GM18870 (cell line): ENCODE measurements around the gene PERM1.
"Not testable (repeated sequence)": the region's sequence is repeated elsewhere in the genome, so short reads cannot be mapped to it uniquely, and the experiment has no call there.

Experiments
- ATAC-seq: cut with Tn5 transposase; IDR thresholded peaks from one replicate; pipeline ENCODE4 v1.9.1; 2021; ENCODE audit warnings: moderate library complexity; ENCODE audit not compliant: unreplicated experiment

The PERM1 gene

DNA sequence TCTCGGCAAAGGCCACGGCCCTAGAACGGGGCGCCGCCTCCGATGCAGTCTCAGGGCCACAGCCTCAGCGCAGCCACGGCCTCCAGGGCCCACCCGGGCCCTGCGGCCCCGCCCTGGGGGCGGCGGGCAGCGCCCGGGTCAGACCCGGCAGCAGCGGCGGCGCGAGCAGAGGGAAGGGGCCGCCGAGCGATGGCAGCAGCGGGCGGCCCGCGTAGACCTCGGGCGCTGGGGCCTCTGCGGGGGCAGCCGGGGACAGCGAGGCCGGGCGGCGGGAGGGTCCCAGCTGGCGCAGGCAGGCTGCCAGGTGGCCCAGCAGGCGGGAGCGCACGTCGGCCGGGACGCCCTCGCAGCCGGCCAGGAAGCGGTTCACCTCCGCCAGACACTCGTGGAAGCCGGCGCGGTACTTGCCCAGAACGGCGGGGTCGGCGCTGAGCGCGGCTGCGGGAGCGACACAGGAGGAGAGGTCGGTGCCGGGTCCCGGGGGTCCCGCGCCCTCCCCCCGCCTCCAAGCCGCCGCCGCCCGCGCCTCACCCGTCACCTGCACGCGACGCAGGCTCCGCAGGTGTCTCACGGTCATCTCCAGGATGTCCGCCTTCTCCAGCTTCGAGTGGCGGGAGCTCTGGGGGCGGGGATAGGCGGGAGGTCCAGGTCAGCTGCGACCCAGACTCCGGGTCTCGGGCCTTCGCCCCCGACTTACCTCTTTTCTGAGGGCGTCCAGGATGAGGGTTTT is 17.3 kb upstream of the PERM1 start:
- ATAC-seq = no peak

DNA sequence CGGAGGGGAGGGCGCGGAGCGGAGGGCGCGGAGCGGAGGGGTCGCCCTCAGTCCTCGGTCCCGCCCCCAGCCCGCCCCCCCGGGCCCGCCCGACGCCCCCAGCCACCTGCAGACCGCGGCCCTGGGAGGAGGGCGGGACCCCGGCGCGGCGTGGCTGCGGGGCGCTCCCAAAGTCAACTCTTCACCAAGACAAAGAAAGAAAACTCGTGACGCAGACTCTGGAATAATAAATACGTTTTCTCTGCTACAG is 16.8 kb upstream of the PERM1 start:
- no peak for ATAC-seq

DNA sequence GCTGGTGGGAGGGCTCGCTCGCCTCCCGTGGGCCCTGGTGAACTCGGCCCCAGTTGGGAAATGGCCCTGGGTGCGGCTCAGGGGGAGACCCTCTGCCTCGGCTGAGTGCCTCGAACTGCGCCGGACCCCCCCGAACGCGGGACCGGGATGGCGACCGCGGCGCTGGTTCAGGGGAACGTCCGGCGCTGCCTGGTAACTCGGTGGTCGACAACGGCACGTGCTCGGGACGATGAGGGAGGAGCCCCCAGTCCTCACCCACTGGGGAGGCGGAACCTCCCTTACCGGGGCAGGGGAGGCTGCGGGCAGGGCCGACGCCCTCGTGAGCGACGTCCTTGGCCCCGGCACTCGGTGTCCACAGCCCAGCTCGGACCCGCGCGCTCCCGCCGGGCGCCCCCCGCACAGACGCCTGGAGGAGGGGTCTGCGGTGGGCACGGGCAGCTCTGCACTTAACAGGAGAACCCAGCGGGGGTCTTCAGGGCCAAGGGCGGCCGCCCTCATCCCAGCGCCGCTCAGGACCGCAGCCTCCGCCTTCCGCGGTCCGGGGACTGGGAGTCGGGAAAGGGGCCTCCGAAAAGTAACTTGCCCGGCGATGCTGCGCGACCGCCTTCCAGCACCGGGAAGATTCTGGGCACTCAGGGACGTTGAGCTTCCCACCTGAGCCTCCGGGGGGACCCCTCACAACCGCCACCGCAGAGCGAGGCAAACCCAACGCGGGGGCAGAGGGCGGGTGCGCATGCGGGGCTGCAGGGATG is 16.3 kb upstream of the PERM1 start:
- ATAC-seq = no peak

DNA sequence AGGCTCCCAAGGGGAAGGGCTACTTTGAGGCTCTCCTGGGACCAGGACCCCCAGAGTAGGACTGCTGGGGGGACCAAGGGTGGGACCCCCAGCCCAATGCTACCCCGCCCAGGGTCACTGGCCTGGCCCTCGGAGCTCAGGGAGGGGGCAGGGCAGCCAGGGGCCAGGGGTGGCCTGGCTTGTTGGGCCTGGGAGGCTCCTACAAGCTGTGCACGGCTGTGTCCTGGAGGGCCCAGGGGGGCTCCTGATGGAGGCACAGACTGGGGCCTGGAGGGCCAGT is 15.8 kb upstream of the PERM1 start:
- no peak for ATAC-seq

DNA sequence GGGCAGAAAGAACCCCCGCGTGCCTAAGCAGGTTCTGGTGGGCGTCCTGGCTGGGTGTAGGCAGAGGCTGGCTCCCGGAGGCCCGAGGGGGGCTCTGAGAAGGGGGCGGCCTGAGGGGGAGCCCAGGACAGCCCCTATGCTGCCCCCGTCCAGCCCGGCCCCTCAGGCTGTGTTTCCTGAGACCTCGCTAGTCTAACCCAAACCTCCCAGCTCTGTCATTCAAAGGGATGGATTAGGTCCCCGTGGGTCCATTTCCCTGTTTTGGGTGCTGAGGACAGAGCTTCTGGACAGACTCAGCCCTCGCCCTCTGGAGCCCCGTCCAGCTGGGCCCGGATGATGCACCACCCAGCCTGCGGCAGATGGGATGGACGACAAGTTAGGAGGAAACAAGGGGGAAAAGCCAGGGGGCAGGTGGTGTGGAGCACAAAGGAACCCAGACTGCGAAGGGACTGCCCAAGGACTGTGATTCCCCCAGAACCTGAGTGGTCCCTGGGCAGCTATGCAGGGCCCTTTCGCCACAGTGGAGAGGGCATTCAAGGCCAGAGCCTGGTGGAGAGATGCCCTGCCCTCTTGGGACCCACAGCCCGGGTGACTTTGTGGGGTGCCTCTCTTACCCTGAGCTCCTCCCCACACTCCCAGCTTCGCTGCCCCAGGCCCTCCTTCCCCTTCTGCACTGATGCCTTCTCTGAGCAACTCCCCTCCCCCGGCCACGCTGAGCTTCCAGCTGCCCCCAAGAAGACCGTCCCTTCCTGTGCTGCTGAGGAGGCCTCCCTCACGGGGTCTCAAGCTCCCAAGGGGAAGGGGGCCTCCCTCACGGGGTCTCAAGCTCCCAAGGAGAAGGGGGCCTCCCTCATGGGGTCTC is 15.2 kb upstream of the PERM1 start:
- ATAC-seq = no peak

DNA sequence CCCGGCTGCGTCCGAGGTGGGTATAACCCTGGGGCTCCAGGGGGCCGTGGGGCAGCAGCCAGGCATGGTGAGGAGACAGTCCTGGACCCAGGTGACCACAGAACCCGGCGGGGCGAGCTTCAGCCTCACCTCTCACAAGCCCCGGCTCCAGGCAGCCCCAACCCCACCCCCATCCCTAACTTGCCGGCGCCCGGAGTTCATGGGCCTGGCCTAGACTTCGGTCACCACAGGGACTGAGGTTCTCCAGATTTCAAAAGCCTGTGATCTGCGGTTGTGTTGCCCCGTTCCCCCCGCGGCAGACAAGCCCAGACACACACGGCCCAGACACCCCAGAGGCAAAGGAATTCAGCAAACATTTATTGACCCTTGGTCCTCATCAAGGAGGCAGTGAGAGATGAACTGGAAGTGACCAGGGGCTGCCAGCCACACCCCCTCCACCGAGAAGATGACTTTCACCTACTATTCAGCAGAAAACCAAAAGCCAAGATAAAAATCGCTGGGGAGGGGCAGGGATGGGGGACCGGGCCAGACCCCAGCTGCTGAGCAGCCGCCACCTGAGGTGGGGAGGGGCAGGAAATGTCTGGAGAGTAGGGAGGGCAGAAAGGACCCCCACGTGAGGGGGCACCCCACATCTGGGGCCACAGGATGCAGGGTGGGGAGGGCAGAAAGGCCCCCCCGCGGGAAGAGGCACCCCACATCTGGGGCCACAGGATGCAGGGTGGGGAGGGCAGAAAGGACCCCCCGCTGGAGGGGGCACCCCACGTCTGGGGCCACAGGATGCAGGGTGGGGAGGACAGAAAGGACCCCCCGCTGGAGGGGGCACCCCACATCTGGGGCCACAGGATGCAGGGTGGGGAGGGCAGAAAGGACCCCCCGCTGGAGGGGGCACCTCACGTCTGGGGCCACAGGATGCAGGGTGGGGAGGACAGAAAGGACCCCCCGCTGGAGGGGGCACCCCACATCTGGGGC is 14.1 kb upstream of the PERM1 start:
- no peak for ATAC-seq

DNA sequence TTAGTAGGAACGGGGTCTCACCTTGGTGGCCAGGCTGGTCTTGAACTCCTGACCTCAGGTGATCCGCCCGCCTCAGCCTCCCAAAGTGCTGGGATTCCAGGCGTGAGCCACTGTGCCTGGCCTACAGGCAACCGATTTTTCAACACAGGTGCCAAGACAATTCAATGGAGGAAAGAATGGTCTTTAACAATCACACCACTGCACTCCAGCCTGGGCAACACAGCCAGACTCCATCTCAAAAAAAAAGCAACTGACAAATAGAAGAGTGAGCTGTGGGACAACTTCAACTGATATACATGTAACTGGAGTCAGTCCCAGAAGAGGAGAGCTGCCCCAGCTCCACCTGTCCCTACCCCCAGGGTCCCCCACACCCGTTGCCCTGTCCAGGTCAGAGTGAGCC is 12.7 kb upstream of the PERM1 start:
- not testable (repeated sequence) for ATAC-seq

DNA sequence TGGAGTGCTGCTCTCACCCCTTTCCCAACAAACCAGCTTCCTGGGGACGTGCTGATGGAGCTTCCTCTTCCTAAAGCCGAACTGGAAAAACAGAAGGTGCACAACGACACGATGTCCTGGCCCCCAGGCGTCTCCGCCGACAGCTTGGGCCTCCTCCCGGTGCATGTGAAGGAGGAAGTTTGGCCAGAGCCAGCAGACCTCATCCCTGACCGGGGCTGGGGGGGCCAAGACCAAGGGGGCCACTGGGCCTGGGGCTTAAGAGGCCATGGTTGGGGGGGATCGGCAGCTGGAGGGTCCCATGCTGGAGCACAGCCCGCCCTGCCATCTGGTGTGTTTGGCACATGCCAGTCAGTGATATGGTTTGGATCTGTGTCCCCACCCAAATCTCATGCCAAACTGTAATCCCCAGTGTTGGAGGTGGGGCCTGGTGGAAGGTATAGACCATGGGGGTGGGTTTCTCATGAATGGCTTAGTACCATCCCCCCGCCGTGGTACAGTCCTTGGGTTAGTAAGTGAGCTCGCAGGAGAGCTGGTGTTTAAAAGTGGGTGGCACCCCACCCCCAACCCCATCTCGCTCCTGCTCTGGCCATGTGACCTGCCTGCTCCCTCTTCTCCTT is 11.6 kb upstream of the PERM1 start:
- no peak for ATAC-seq

DNA sequence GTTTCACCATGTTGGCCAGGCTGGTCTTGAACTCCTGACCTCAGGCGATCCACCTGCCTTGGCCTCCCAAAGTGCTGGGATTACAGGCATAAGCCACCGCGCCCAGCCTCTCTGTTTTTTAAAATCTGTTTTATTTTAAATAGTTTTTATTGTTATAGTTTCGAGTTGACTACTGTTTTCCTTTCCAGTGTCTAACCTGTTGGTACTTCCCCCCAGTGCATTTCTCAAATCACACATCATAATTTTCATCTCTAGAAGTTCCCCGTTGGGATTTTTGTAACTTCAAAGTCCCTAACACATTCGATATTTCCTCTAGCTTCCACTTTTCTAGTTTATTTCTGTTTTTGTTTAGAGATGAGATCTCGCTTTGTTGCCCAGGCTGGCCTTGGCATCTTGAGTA is 10.5 kb upstream of the PERM1 start:
- no peak for ATAC-seq

DNA sequence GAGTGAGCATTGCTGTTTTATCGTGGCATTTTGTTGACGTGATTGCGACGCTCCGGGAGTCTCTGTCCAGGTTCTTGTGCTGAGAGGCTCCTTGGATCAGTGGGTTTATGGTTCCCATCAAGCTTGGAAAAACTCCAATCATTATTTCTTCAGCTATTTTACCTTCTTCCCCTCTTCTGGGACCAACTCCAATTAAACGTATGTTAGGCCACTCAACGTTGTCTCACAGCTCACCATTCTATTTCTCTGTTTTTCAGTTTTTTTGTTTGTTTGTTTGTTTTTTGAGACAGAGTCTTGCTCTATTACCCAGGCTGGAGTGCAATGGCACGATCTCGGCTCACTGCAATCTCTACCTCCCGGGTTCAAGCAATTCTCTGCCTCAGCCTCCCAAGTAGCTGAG is 10.0 kb upstream of the PERM1 start:
- ATAC-seq = no peak

DNA sequence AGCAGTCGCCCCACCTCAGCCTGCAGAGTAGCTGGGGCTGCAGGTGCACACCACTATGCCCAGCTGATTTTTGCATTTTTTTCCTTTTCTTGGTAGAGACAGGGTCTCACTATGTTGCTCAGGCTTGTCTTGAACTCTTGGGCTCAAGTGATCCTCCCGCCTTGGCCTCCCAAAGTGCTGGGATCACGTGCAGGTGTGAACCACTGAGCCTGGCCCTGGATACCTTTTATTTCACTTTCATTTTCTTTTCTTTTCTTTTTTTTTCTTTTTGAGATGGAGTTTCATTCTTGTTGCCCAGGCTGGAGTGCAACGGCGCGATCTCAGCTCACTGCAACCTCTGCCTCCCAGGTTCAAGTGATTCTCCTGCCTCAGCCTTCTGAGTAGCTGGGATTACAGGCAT is 9.4 kb upstream of the PERM1 start:
- ATAC-seq = not testable (repeated sequence)

DNA sequence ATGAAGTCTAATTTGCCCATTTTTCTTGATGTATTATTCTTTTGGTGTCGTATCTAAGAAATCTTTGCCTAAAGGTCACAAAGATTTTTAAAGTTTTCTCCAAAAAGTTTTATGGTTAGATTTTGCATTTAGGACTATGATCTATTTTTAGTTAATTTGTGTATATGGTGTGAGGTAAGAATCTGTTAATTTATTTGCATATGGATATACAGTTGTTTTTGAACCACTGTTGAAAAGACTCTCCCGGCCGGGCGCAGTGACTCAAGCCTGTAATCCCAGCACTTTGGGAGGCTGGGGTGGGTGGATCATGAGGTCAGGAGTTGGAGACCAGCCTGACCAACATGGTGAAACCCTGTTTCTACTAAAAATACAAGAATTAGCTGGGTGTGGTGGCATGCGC is 6.2 kb upstream of the PERM1 start:
- ATAC-seq = not testable (repeated sequence)

DNA sequence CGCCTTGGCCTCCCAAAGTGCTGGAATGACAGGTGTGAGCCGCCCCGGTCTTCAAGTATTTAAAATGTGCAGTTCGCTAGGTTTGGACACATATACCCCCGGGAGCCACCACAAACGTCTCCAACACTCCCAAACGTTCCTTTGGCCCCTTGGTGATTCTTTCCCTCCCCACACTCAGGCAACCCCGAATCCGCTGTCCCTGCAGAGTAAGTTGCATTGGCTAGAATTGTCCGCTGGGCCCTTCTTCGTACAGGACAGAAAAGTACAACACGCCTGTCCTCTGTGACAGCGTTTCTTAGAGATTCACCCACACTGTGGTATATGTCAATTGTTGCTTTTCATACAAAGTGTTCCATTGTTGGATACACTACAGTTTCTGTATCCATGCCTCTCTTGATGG is 3.2 kb upstream of the PERM1 start:
- ATAC-seq = no peak

DNA sequence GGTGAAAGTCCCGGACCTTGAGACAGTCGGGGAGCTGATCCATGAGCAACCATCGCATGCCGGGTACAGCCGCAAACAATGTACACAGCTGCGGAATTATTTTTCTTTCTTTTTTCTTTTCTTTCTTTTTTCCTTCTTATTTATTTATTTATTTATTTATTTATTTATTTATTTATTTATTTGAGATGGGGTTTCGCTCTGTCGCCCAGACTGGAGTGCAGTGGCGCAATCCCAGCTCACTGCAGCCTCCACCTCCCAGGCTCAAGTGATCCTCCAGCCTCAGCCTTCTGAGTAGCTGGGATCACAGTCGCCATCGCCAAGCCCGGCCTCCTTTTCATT is 2.6 kb upstream of the PERM1 start:
- ATAC-seq = no peak

DNA sequence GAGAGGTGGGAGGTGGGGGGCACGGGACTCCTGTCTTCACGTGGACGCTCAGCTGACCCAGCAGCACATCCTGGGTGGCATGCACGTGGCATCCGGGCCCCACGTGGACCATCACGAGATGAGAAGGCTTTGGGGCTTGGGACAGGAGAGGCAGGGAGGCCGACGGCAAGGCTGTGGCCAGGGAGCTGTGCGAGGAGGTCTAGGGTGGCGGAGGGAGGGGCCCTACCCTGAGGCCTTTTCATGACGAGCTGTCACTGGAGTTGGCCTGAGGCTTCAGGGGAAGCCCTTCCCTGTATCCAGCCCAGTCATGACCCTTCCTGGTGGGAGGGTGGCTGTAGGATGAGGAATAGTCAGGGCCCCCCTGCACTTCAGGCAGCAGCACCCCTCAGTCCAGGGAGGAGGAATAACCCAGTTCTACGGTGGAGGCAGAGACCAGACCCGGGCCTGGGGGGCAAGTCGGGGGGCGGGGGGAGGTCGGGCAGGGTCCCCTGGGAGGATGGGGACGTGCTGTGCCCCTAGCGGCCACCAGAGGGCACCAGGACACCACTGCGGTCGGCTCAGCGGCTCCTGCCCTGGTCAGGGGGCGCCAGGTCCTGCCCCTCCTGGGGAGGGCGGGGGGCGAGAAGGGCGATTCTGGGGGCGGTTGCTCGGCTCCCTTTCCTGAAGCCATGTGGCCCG is 2.0 kb upstream of the PERM1 start:
- no peak for ATAC-seq

DNA sequence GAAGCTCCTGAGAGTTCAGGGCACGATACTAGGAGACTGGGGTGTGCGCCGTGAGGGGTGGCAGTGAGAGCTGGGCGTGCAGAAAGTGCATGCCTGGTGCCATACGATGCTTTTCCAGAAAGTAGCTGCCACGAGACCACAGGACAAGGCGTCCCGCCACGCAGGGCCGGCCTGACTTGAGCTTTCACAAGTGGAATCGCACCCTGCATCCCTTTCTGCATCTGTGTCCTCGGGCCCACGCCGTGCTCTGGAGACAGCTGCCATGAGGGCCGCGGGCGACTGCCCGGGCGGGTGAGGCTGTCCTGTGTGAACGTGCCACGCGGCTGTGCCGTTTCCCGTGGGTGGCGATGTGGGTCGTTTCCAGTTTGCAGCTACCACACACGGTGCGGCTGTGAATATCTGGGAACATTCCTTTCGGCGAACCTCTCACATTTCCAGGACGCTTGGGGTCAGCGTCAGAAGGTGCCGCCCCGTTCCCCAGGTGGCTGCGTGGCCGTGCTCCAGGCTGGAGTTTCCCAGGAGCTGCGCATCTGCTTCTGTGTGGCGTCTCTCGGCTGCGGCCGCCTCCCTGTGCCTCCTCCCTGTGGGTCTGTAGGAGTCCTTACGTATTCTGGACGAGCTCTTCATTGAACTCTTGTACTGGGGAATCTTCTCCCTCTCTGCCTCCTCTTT is 1.0 kb upstream of the PERM1 start:
- no peak for ATAC-seq

DNA sequence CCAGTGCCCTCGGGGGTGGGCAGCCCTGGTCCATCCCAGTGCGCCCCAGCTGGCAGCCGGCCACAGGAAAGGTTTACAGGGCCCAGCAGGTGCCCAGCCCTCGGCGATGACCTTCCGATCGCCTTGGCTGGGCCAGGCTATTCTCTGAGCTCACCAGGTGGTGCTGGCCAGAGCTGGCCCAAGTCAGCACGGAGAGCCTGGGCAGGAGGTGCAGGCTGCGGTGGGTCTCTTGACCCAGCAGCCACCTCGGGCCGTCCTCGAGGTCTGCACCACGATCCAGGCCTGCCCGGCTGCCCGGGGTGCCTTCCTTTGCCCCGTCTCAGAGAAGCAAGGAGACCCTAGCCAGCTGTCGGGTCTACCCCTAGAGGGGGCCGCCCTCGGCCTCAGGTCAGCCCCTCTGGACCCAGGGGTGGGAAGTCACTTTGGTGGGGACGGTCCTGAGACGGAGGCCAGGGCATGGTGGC is 370 bp downstream of the PERM1 start:
- ATAC-seq = no peak

DNA sequence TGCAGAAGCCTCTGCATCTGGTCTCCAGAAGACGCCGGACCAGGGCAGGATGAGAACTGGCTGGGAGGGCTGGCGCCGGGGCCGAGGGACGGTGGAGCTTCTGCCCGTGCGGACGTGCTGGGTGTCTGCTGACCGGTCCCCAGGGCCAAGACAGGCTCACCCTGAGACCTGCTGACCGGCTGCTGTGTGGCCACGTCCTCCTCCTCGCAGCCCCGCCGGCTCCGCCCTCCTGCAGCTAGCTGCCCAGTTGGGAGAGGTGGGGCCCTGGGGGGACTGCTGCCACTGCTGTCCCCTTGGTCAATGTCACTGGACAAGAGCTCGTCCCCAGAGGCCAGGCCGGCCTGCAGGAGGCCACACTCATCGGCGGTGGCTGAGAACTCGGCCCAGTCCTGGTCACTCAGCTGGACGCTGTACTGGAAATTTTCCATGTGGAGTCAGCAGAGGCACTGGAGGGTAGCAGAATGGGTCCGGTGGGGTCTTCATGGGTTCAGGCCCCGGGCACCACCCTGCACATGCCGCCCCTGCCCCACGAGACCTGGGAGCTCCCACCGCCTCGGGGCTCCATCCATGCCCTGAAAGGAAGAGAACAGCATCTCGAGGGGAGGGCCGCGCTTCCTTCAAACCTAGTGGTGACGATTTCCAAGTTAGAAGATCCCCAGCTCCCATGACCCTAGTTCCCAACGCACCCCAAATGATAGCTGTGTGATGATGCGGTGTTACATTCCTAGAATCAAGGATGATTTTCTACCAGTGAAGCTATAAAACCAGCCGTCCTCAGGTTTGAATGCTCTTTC is 1.1 kb downstream of the PERM1 start:
- ATAC-seq = no peak

DNA sequence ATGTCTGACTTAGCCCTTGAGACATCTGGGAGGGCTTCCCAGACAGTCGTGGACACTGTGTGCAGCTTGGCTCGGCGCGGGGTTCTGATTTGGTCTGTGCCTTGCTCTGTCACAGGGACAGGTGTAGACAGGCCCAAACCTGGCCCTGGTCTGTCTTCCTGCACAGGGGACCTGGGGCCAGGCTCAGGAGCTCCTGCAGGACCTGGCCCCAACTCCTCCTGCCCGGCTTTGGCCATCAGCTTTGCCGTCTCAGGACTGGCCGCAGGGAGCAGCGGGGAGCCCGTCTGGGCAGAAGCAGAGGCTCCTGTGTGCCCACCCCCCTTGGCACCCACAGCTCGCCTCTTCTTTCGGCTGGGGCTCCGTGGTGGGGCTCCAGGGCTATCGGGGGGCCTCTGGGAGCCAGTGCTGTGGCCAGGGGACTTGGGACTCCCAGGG is 1.7 kb downstream of the PERM1 start:
- no peak for ATAC-seq
